ENCODE measurements around the gene OR4P4.

OR4P4 gene

DNA sequence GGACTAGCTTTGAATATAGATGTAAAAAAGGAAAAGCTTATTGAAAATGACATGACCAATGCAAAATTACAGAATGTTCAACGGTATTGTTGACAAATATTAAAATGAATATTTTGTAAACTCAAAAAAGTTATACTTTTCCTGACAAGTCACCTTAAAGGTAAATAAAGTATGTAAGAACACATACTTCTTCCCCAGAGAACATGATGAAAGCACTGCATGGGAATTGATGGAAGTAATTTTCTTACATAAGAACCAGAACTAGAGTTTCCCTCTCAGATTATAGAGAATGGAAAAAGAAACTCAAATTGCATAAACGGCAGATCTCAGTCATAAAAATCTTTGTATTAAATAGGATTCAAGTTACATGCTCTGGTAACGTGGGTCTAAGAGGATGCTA lies at the start of gene OR4P4:
OR4P4 (plus strand) TSS at position 301 of the 400 bp plus-strand sequence.
- no peak for DNase-seq (ENCODE audit: low read depth in 3 of 3, low spot score in 1 of 3)

- DNase-seq (ENCODE audit: low read depth in 3 of 3, low spot score in 1 of 3): no peak
These were observed 27.4 kb upstream of the OR4P4 start, which contains the start of gene OR4C11 for GRCh38 chr11:55607545-55607944. TSS of gene OR4C11 (minus strand) at chr11:55607645. CDS start at chr11:55604373, 3,272 bp downstream.

- no peak for DNase-seq (ENCODE audit: low read depth in 3 of 3, low spot score in 1 of 3)
These were observed 10.4 kb upstream of the OR4P4 start for GRCh38 chr11:55624531-55624930.

GRCh38 chr11:55648027-55648426 lies 13.1 kb downstream of the OR4P4 start, which contains the start of gene OR4S2:
TSS of gene OR4S2 (plus strand) at chr11:55648327. CDS start at chr11:55650904, 2,577 bp downstream.
- no peak for DNase-seq (ENCODE audit: low read depth in 3 of 3, low spot score in 1 of 3)

DNA sequence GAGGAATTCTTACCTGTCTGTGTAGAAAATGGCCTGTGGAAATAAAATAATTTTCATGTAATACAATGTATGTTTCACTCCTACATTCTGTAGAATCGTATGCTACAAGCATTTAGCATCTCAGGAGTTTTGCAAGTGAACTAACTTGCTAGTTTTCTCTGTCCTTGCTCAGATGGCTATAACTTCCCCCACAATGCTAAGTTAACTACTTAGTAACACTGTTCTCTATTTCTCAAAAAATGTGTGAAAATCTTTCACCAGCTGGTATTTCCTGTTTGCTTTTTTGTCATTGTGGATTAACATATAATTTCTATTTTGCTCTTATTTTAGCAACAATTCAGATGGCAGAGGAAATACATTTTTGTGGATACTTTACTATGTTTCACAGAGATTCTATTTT lies 17.6 kb downstream of the OR4P4 start:
- no peak for DNase-seq (ENCODE audit: low read depth in 3 of 3, low spot score in 1 of 3)

- DNase-seq (ENCODE audit: low read depth in 3 of 3, low spot score in 1 of 3): no peak
These were observed 20.2 kb downstream of the OR4P4 start for GRCh38 chr11:55655096-55655495.

- no peak for DNase-seq (ENCODE audit: low read depth in 3 of 3, low spot score in 1 of 3)
These were observed 23.2 kb downstream of the OR4P4 start for GRCh38 chr11:55658031-55658573.

DNA sequence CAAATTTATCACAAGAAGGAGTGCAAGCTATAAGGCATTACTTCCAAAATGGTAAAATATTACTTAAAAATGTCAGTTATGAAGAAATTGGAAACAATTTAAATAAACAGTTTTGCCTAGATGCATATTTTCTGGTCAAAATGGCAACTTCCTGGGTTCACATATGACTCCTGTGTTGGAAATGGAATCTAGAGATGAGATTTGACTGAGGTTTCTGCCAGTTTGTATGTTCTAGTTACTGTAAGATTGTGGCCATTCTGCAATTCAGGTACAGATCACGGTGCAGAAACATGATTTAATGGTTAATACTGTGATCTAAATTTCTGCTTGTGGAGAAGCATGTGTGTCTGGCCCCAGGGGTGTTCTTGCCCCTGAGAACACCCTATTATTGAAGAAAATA lies 23.7 kb downstream of the OR4P4 start:
- DNase-seq (ENCODE audit: low read depth in 3 of 3, low spot score in 1 of 3): no peak

DNA sequence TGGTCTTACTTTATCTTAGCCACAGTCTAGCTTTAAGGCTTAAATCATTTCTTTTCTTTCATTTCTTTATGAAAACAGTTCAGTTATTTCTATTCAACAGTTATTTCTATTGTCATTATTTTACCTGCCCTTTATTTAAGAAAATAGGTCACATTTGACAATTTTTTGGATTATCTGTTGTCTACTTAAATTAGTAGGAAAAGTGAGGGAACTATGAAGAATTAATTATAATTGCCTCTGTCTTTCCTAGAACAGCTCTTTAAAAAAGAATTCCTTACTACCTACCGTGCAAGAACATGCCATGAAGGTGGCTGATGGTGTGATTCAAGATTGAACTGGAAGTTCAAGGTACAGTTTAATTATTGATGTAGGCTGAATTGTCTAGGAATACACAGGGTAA lies 27.0 kb downstream of the OR4P4 start, which contains the start of gene OR4C6:
OR4C6 (plus strand) TSS at position 301 of the 400 bp plus-strand sequence. CDS start 2,966 bp downstream, outside the sequence.
- DNase-seq (ENCODE audit: low read depth in 3 of 3, low spot score in 1 of 3): no peak

DNA sequence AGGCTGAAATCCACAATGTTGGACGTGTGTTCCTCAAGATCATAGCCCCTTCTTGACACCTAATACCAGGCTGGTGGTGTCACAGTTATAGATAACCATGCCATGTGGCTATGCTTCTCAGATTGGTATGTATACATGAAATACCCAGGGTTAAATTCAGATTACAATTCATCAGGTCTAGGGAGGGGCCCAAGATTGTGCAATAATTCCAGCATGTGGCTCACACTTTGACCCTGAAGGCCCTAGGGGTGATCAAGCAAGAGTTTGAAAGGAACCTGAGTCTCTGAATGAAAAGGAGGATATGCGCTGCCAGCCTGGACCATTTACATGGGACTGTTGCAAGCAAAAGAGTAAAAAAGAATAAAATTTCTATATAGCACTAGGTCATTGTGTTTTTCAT lies 34.5 kb downstream of the OR4P4 start:
- DNase-seq (ENCODE audit: low read depth in 3 of 3, low spot score in 1 of 3): no peak

DNA sequence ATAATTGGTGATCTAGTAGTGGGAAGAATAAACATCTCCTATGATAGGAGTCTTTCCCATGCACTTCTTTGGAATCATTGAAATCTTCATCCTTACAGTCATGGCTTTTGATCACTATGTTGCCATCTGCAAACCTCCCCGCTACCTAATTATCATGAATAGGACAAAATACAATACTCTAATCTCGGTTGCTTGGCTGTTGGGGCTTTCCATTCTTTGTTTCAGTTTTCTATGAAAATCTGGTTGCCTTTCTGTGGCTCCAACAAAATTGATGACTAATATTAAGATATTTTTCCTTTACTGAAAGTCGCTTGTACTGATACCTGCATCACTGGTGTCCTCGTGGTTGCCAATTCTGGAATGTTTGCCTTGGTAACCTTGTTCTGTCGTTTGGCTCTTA lies 38.9 kb downstream of the OR4P4 start:
- no peak for DNase-seq (ENCODE audit: low read depth in 3 of 3, low spot score in 1 of 3)

All from stimulated activated CD4-positive, alpha-beta T cell treated with anti-CD3 and anti-CD28 coated beads, TNF-alpha, amount 100 ng/mL, for 1 hour (primary cell).